LNCAP (cell line): ENCODE data around the gene PAX5.

Source experiments
- TF ChIP-seq, protein P1 (sequence below): fragments of 450-650 bp; IDR thresholded peaks from 2 replicates; pipeline ENCODE4 v1.5.1; 2017; ENCODE audit warnings: mild to moderate bottlenecking

PAX5 gene

DNA sequence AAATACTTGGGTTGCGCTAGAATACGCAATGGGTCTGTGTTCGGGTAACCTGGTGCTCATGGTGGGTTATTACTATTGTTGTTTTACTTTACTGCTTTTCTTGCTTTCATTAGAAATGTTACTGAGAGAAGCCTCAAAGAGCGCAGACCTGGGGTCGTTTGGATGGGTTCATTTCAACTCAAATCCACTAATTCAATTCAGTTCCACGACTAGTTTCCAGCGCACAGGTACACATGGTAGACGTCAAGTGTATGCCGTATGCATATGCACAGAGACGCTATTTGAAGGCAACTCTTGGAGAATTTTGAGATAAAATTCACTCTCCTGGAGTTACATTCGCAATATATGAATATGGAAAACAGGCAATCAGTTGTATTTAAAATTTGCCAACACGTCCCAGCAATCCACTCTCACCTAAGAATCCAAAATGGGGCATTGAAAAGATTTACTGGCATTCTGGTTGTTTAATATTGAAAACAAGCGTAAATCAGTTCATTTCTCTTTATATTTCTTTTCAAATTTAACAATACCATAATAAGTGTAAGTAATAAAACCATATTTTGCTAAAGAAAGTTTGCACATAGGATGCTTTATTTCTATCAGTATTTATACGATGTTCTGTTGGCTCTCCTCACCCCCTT, 4.4 kb upstream of the PAX5 start:
- TF ChIP-seq, protein P1, sequence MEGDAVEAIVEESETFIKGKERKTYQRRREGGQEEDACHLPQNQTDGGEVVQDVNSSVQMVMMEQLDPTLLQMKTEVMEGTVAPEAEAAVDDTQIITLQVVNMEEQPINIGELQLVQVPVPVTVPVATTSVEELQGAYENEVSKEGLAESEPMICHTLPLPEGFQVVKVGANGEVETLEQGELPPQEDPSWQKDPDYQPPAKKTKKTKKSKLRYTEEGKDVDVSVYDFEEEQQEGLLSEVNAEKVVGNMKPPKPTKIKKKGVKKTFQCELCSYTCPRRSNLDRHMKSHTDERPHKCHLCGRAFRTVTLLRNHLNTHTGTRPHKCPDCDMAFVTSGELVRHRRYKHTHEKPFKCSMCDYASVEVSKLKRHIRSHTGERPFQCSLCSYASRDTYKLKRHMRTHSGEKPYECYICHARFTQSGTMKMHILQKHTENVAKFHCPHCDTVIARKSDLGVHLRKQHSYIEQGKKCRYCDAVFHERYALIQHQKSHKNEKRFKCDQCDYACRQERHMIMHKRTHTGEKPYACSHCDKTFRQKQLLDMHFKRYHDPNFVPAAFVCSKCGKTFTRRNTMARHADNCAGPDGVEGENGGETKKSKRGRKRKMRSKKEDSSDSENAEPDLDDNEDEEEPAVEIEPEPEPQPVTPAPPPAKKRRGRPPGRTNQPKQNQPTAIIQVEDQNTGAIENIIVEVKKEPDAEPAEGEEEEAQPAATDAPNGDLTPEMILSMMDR, result no peak

DNA sequence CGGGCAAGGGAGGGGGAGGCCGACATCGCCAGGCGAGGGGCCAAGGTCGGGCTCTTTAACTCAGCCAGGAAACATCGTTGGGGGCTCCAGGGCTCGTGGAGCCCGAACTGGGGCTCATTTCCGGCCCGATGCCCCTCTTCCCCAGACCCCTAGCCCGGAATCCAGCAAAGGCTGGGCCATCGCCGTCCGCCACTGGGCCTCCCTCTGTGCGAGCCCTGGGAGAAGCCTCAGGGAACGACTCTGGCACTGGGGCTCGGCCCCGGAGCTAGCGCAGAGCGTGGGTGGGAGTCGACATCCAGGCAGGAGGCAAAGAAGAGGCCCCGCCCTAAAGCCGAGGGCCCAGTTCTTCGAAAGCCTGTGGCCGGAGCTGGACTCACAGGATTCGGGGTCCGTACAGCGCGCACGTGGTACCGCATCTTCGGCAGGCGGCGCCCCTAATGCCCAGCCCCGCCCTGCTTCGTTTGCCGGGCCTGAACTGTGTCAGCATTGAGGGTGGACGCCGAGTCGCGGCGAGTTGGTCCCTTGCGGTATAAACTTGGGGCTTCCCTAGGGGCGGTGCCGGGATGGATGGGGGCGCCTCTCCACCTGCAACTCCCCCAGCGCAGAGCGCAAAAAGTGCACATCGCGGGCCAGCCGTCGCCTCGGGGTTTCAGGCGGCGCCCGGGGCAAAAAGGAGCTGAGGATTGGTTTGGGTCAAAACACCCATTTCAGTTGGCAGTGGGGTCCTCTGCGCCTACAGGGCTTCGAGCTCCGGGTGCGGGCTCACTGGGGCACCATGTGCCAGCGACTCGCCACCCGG, 3.6 kb upstream of the PAX5 start:
- TF ChIP-seq, protein P1, result no peak

DNA sequence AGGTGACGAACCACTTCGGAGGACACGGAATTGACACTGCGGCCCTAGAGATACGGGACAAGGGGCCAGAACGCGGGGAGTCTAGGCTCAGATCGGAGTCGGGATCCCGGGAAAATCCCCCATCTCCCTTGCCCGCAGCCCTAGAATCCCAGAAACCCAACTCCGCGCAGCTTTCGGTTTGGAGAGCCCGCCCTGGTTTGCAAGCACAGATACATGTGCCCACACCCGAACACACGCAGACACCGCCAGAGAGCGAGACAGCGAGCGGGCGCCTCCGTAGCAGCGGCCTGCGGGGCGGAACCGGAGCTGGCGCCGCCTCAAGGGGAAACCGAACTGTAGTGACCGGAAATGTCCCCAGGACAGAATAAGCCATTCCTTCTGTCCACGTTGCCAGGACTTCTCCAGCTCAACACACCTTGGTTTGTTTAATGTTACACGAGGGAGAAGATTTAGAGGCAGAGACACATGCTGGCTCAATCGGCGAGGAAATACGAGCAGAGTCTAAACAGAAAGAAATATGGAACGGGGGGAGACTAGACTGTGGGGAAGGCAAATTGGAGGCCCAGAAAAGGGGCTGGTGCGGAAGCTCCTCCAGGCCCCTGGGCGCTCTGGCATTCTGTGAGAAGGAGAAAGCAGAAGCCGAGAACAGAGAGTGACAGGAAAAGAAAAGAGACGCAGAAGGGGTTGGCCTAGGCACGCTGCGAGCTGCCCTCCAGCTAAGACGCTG, 2.9 kb upstream of the PAX5 start:
- TF ChIP-seq, protein P1, result no peak

DNA sequence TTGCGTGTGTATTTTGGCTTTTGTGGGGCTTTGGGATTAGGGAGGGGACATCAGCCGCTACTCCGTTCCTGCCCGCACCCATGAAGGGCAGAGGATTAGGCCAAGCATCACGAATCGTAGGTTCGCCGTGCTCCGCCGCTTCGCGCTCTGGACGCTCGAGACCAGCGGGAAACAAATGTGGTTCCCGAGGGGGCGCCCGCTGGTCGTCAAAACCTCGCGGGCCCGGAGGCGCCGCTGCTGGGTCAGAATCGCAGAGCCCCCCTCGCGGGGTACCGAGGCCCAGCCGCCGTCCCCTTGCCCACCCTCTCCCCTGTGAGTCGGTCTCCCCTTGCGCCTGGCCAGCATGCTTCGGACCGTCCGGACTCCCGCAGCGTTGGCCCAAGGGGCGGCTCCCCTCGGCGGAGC, 2.3 kb upstream of the PAX5 start:
- TF ChIP-seq, protein P1, result no peak

DNA sequence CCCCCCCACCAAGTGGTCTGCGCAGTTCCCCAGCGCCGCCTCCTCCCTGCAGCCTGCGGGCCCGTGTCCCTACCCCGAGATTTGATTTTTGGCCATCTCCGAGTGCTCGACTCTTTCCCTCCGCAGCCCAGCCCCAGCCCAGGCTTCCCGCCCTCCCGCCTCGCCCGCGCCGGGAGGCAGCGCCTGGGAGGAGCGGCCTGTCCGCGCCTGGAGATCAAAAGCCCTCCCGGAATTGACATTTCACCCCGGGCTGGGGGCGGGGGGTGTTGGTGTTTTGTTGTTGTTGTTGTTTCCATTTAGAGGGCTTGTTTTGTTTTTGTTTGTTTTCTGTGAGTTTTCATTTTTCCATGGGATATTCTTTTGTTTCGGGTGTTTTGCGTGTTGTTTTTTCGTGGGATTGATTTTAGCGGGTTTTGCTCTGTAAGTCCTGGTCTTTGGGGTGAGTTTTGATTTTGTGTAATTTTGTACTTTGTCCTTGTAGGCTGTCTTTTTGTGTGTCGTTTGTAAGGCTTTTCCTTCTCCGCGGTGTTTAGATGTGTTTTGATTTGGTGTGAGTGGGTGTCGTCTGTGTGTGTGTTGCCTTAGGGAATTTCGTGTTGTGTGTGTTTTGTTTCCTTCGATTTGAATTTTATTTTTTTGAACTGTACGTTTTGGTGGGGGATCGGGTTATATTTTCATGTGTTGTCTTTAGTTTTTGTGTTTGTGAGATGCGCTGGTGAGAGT, 1.7 kb upstream of the PAX5 start:
- TF ChIP-seq, protein P1, result no peak

DNA sequence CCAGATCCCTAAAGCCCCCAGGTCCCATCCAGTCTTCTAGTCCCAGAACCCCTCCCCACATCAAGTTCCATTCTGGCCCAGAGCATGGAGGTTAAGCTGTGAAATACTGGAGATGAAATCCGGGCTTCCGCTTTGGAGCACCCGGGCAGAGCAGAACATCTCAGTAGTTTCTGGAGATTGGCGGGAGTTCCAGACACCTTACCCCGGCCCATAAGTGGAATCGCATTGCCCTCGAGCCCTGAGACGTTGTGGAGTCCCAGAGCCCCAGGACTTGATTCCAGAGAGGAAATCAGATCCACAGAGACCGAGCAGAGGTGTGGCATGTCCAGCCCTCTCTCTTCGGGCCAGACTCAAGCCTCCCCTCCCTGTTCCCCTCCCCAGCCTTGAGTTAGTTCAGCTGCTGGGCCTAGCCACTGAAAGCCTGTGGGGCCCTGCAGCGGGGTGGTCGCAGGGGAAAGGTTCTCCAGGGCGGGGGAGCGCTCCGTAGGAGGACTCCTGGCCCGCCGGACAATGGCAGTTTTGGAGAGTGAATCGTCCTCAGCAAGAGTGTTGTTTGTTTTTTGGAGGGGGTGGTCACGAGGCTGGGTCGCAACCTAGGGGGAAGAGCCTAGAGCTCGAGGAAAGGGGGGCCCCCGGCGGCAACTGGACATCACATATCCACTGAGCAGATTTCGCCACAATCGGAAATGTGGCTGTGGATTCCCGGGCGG, 1.0 kb upstream of the PAX5 start:
- TF ChIP-seq, protein P1, result no peak
